Measurements from ENCODE around the gene CHST6. TPM values are rescaled to one million over a fixed set of nuclear protein-coding genes. Genes with fewer than 3 reads are reported as not detected.
A peak's percentile ranks its signal among the peaks of the same experiment; 100 is the strongest.
"Not testable (repeated sequence)": the region's sequence is repeated elsewhere in the genome, so short reads cannot be mapped to it uniquely, and the experiment has no call there.

Gene CHST6
- total and polyA plus RNA-seq, 8 donors: 1.3 to 3.9 (median 1.6) TPM

DNA sequence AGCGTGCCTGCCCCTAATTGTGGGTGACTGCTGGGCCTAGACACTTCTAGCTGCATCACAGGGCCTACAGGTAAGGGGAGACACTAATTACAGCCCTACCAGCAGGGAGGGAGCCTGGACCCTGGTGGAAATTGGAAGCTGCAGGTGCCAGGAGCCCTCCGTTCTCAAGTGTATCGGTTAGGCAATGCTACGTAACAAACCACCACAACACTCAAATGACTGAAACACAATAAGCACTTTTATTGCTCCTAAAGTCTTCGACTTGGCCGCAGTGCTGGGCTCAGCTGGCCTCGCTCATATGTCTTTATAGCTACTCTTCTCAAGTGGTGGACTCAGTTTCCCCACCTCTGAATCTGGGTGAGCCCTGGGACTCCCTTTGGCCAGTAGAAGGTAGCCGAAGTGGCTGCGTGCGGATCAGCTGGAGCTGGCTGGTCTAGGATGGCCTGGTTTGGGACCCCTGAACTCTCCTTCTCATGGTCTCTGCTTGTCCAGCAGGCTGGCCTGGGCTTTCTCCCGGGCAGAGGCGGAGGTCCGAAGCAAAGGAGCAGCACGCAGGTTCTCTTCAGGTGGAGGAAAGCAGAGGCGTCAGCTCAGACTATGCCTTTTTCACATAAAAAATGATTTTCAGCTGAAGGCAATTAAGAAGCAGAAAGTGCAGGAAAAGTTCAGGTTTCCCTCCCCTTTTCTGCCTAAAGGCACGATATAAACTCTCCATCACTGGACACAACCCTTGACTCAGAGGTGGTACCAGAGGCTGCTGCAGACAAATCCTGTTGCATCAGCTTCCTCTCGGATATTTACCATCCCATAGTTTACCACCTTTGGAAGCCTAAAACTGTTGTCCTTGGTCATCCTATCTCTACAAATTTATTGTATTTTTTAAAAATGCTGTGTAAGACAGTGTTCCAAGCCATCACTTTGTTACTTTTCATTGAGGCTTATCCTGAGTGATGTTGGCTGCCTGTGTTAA, 22.0 kb downstream of the CHST6 start:
- Histone ChIP-seq H3K9me3 (no peaks in the 10 kb centered on the region), H3K4me1 (no peaks in the 10 kb centered on the region), H3K27me3 (no peaks in the 10 kb centered on the region), H3K36me3 (no peaks in the 10 kb centered on the region), H3K4me3 (no peak overlapping the region), H3K27ac (no peak overlapping the region)
- DNase-seq (peak in 1 of 4 donors; percentile 52), ATAC-seq (no peak)
- no peak for TF ChIP-seq CTCF (IDR thresholded peaks at IDR 0.05)
- intact Hi-C loops (cut with DNase I): loop anchor here in 1 of 2 donors (10.0 kb wide), 1 partner anchor 282 kb away; no protein-coding TSS in a partner anchor

- peak in 2 of 4 donors; percentile 17 to 76 for DNase-seq
- no peaks in the 10 kb centered on the region for H3K27me3 ChIP-seq
- H3K9me3 ChIP-seq: no peaks in the 10 kb centered on the region
- no peak overlapping the region for H3K4me3 ChIP-seq
- intact Hi-C loops (cut with DNase I): loop anchor here in 1 of 2 donors (10.0 kb wide), 1 partner anchor 283 kb away; no protein-coding TSS in a partner anchor
- no peak overlapping the region for H3K27ac ChIP-seq
- H3K36me3 ChIP-seq: no peaks in the 10 kb centered on the region
- H3K4me1 ChIP-seq: no peaks in the 10 kb centered on the region
- peak; percentile 98 for ATAC-seq
- peak; percentile 71 to 77 for TF ChIP-seq CTCF (IDR thresholded peaks at IDR 0.05)
These were observed 23.3 kb downstream of the CHST6 start for GRCh38 chr16:75471723-75472633.

- DNase-seq (no peak), ATAC-seq (no peak)
- Histone ChIP-seq H3K27ac (no peak overlapping the region), H3K4me1 (peaks cover 7 to 23% of the 10 kb centered on the region in 2 donors), H3K36me3 (no peaks in the 10 kb centered on the region), H3K27me3 (no peaks in the 10 kb centered on the region), H3K4me3 (no peak overlapping the region), H3K9me3 (no peaks in the 10 kb centered on the region)
- TF ChIP-seq CTCF (IDR thresholded peaks at IDR 0.05): no peak
- intact Hi-C loops (cut with DNase I): no loop called here
These were observed 28.5 kb downstream of the CHST6 start for GRCh38 chr16:75466760-75467159.

GRCh38 chr16:75464122-75464918, 30.9 kb downstream of the CHST6 start, which contains the start of gene TMEM170A:
Gene TMEM170A, minus strand, starts transcription at chr16:75464689. Its CDS starts 89 bp downstream, at chr16:75464600.
- no peaks in the 10 kb centered on the region for H3K27me3 ChIP-seq
- peak within 1 kb of the TSS; percentile 95 to 99 for H3K27ac ChIP-seq
- no peaks in the 10 kb centered on the region for H3K36me3 ChIP-seq
- H3K4me1 ChIP-seq: peaks cover 7 to 37% of the 10 kb centered on the region in 2 donors
- H3K9me3 ChIP-seq: no peaks in the 10 kb centered on the region
- TF ChIP-seq CTCF (IDR thresholded peaks at IDR 0.05): peak; percentile 100
- peak within 1 kb of the TSS; percentile 95 to 99 for H3K4me3 ChIP-seq
- intact Hi-C loops (cut with DNase I): no loop called here
- DNase-seq (peak; percentile 100), ATAC-seq (peak; percentile 96)

DNA sequence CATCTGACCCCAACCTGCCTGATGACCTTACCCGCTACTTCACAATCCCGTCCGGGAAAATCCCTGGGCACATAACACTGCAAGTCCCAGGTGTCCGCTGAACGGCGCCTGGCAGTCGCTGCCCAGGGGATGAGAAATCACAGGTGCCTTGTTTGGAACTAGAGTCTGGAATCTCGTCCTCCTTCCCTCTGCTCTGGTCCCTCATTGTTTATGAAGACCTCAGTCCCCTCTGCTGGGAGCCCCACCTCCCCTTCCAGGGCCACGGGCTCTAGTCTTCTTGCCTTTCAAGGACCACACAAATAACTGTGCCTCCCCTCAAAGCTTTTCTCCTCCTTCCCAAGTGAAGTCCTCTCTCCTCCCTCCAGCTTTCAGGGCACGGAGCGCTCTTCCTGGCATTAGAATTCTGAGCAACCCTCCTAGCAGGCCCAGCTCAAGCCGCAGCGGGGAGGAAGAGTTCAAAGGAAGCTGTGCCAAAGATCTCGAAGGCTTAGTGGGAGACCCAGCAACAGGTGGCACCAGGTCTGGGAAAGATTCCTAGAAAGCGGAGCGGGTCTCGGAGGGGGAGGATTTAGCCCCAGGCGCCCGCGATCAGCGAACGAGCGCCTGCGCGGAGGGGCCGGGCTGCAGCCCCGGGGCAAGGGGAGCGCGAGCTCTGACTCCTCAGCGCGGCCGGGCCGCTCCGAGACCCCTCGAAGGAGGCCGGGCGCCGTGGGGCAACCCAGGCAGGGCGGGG, 31.7 kb downstream of the CHST6 start:
- intact Hi-C loops (cut with DNase I); H3K9me3 ChIP-seq; H3K36me3 ChIP-seq; H3K27me3 ChIP-seq: not testable (repeated sequence)
- peak overlapping the region; percentile 95 to 99 for H3K4me3 ChIP-seq
- DNase-seq (peak; percentile 41 to 89 (median 50)), ATAC-seq (peak; percentile 28)
- H3K27ac ChIP-seq: peak overlapping the region; percentile 95 to 99
- peaks cover 7 to 37% of the 10 kb centered on the region in 2 donors for H3K4me1 ChIP-seq
